HG03159 (cell line): Measurements from ENCODE around the gene ARHGAP29.
"Not testable (repeated sequence)": the region's sequence is repeated elsewhere in the genome, so short reads cannot be mapped to it uniquely, and the experiment has no call there.

Experiments
- ATAC-seq: cut with Tn5 transposase; IDR thresholded peaks from one replicate; pipeline ENCODE4 v1.9.1; 2021; ENCODE audit warnings: mild to moderate bottlenecking, moderate library complexity; ENCODE audit not compliant: unreplicated experiment

The ARHGAP29 gene

GRCh38 chr1:94183197-94183815, 54.1 kb downstream of the ARHGAP29 start:
- no peak for ATAC-seq

- ATAC-seq: no peak
These were observed 55.2 kb downstream of the ARHGAP29 start for GRCh38 chr1:94182191-94182590.

GRCh38 chr1:94180650-94181049, 56.7 kb downstream of the ARHGAP29 start:
- ATAC-seq: no peak

GRCh38 chr1:94178901-94179300, 58.5 kb downstream of the ARHGAP29 start:
- no peak for ATAC-seq

GRCh38 chr1:94169126-94169525, 68.3 kb downstream of the ARHGAP29 start:
- no peak for ATAC-seq

- ATAC-seq: no peak
These were observed 71.5 kb downstream of the ARHGAP29 start for GRCh38 chr1:94165843-94166242.

- ATAC-seq: not testable (repeated sequence)
These were observed 72.5 kb downstream of the ARHGAP29 start for GRCh38 chr1:94164885-94165284.

GRCh38 chr1:94164121-94164520, 73.3 kb downstream of the ARHGAP29 start:
- ATAC-seq: not testable (repeated sequence)

- not testable (repeated sequence) for ATAC-seq
These were observed 74.1 kb downstream of the ARHGAP29 start for GRCh38 chr1:94163249-94163648.

- no peak for ATAC-seq
These were observed 76.6 kb downstream of the ARHGAP29 start for GRCh38 chr1:94160811-94161210.

- ATAC-seq: no peak
These were observed 81.2 kb downstream of the ARHGAP29 start for GRCh38 chr1:94156096-94156625.

GRCh38 chr1:94154989-94155388, 82.4 kb downstream of the ARHGAP29 start:
- no peak for ATAC-seq

- ATAC-seq: no peak
These were observed 84.3 kb downstream of the ARHGAP29 start for GRCh38 chr1:94153133-94153532.

GRCh38 chr1:94149166-94149565, 88.2 kb downstream of the ARHGAP29 start:
- ATAC-seq: not testable (repeated sequence)

GRCh38 chr1:94146273-94146672, 91.1 kb downstream of the ARHGAP29 start:
- no peak for ATAC-seq

GRCh38 chr1:94144836-94145235, 92.5 kb downstream of the ARHGAP29 start:
- ATAC-seq: no peak

- ATAC-seq: no peak
These were observed 93.6 kb downstream of the ARHGAP29 start for GRCh38 chr1:94143809-94144176.

GRCh38 chr1:94143173-94143808, 94.1 kb downstream of the ARHGAP29 start:
- ATAC-seq: no peak

- ATAC-seq: no peak
These were observed 94.8 kb downstream of the ARHGAP29 start for GRCh38 chr1:94142583-94142982.

GRCh38 chr1:94142022-94142421, 95.4 kb downstream of the ARHGAP29 start:
- ATAC-seq: no peak

GRCh38 chr1:94132111-94132510, 105.3 kb downstream of the ARHGAP29 start:
- no peak for ATAC-seq

- ATAC-seq: no peak
These were observed 106.4 kb downstream of the ARHGAP29 start for GRCh38 chr1:94130851-94131595.
